PC-3 (cell line): ENCODE data around the gene PDE6C. TPM values are rescaled to one million over a fixed set of nuclear protein-coding genes. Genes with fewer than 3 reads are reported as not detected.

Source experiments
- ATAC-seq: fragments of 200-7000 bp; cut with Tn5 transposase; 2 replicates; pipeline ENCODE4 v1.9.1; 2020; ENCODE audit warnings: mild to moderate bottlenecking, moderate library complexity
- BruUV-seq: library from RNA; stranded (reverse); fragments of 400-500 nt; replicated peaks from 2 replicates; lab custom pipeline; 2021; lab: Mats Ljungman, UMichigan
- CTCF ChIA-PET: fragments of 300-600 bp; sonication (Branson Sonifier 250); formaldehyde crosslinking; loops from one replicate; lab custom pipeline; 2022; ENCODE audit warnings: antibody characterized with exemption; lab: Charles Lee
- POLR2A ChIA-PET: fragments of 300-600 bp; sonication (Branson Sonifier 250); formaldehyde crosslinking; loops from one replicate; lab custom pipeline; 2022; ENCODE audit warnings: antibody characterized with exemption; ENCODE audit not compliant: unreplicated experiment; lab: Charles Lee
- DNase-seq: peaks from one replicate; pipeline ENCODE4 v3.0.0-alpha.2; 2015
- H2AFZ ChIP-seq: fragments of 300-600 bp; sonication (generic); 2 replicates; pipeline ENCODE4 v1.6.0; 2016; ENCODE audit warnings: antibody characterized with exemption, low read length
- H3F3A ChIP-seq: fragments of 300-600 bp; sonication (generic); one replicate; pipeline ENCODE4 v1.6.0; 2017; ENCODE audit warnings: antibody characterized with exemption, low read length, control low read depth, mild to moderate bottlenecking; ENCODE audit not compliant: unreplicated experiment
- H3K27ac ChIP-seq: fragments of 300-600 bp; sonication (generic); 2 replicates; pipeline ENCODE4 v1.5.1; 2016; ENCODE audit warnings: mild to moderate bottlenecking, low read length
- H3K27me3 ChIP-seq: fragments of 300-600 bp; sonication (generic); 2 replicates; pipeline ENCODE4 v1.6.1; 2016; ENCODE audit warnings: low read length, mixed read lengths
- H3K36me3 ChIP-seq: fragments of 300-600 bp; sonication (generic); 2 replicates; pipeline ENCODE4 v1.6.1; 2016; ENCODE audit warnings: low read depth, mixed run types, low read length, mixed read lengths
- H3K4me1 ChIP-seq: fragments of 300-600 bp; sonication (generic); 2 replicates; pipeline ENCODE4 v1.5.1; 2016; ENCODE audit warnings: low read length; ENCODE audit not compliant: insufficient read depth
- H3K4me2 ChIP-seq: fragments of 300-600 bp; sonication (generic); 2 replicates; pipeline ENCODE4 v1.6.0; 2016; ENCODE audit warnings: low read length
- H3K4me3 ChIP-seq: fragments of 300-600 bp; sonication (generic); 2 replicates; pipeline ENCODE4 v1.5.1; 2016; ENCODE audit warnings: mild to moderate bottlenecking, low read length, mixed read lengths
- H3K79me2 ChIP-seq: fragments of 300-600 bp; sonication (generic); 2 replicates; pipeline ENCODE4 v1.6.1; 2017; ENCODE audit warnings: low read length, mixed read lengths
- H3K9ac ChIP-seq: fragments of 300-600 bp; sonication (generic); 2 replicates; pipeline ENCODE4 v1.6.0; 2016; ENCODE audit warnings: mild to moderate bottlenecking, low read length
- H3K9me2 ChIP-seq: fragments of 300-600 bp; sonication (generic); replicated peaks from 2 replicates; pipeline ENCODE4 v1.6.1; 2016; ENCODE audit warnings: mixed run types, low read length, mixed read lengths
- H3K9me3 ChIP-seq: fragments of 300-600 bp; sonication (generic); 2 replicates; pipeline ENCODE4 v1.6.1; 2016; ENCODE audit warnings: low read length, mixed read lengths
- H4K20me1 ChIP-seq: fragments of 300-600 bp; sonication (generic); 2 replicates; pipeline ENCODE4 v1.6.1; 2016; ENCODE audit warnings: low read length, mixed read lengths
- EZH2 ChIP-seq: fragments of 300-600 bp; sonication (generic); IDR thresholded peaks from one replicate; pipeline ENCODE4 v1.6.1; 2017; ENCODE audit warnings: antibody characterized with exemption, mild to moderate bottlenecking, low read length; ENCODE audit not compliant: unreplicated experiment
- EZH2phosphoT487 ChIP-seq: fragments of 300-600 bp; sonication (generic); IDR thresholded peaks from 2 replicates; pipeline ENCODE4 v1.6.1; 2018; ENCODE audit warnings: mild to moderate bottlenecking, antibody characterized with exemption, low read length, borderline replicate concordance
- intact Hi-C: fragments of 100-400 bp; cut with micrococcal nuclease; formaldehyde crosslinking; loops from 2 replicates; pipeline ENCODE4 v1.9.0; 2023
- total RNA-seq: library from RNA; depleted of rRNA; stranded (reverse); fragments of >200 nt; gene quantifications from 2 replicates; pipeline ENCODE4 v1.2.3, GENCODE V29; 2014
- TF ChIP-seq, protein P1 (sequence below): fragments of 300-600 bp; sonication (generic); conservative IDR thresholded peaks from 2 replicates; pipeline ENCODE4 v1.5.1; 2017; ENCODE audit warnings: antibody characterized with exemption, low read depth, mild to moderate bottlenecking, low read length

Gene PDE6C
- total RNA-seq, 1 experiment from 2014 or later = not detected

DNA sequence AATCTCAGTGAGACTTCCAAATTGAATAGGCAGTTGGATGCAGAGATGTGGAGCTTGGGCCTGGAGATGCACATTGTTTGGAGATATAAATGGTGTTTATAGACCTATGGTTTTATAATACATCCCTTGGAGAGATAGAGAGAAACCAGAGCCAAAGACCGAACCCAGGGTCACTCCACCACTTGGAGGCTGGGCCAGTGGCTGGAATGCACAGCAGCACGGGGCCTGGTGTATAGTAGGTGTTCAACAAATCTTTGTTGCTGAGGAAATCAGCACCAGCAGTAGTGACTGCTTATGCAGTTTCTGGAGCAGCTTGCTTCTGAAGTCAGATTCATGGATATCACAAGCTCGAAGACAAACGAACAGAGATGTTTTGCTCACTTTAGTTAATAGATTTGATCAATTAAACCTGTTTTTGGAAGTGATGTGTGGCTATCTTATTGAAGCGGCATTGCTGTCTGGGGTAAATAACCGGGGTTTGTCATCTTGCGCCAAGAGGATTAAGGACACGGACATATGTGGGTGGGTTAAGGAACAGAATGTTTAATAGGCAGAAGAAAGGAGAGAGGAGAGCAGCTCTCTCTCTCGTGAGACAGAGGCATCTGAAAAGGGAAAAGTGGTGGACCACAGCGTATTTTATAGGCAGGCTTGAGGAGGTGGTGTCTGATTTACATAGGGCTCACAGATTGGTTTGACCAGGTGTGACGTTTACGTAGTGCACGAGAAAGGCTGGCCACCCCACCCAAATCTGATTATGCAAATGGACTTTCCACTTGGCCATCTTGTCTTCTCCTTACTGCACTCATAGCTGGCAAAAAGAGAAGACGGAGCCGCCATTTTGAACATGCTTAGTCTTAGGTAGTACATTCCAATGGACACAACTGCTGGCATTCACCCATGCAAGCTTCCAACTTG lies 22.4 kb upstream of the PDE6C start:
- no peaks in the 10 kb centered on the region for H3K79me2 ChIP-seq
- ChIA-PET CTCF (no interaction called here), POLR2A (interaction anchor here (0.6 kb wide), 1 partner anchor 93 kb away, joined by 8 read pairs; no protein-coding TSS in a partner anchor)
- H3K27me3 ChIP-seq = no peaks in the 10 kb centered on the region
- H3K9me3 ChIP-seq = no peaks in the 10 kb centered on the region
- no TSS peak for BruUV-seq
- no peaks in the 10 kb centered on the region for H4K20me1 ChIP-seq
- H2AFZ ChIP-seq = no peak overlapping the region
- H3K4me1 ChIP-seq = peaks cover 6% of the 10 kb centered on the region; the same call in 1 of the 2 replicates
- no peaks in the 10 kb centered on the region for H3K9me2 ChIP-seq
- H3K36me3 ChIP-seq = no peaks in the 10 kb centered on the region
- H3K4me3 ChIP-seq = no peak overlapping the region
- DNase-seq = no peak
- ATAC-seq = no peak
- intact Hi-C loops = no loop called here
- no peaks in the 10 kb centered on the region for H3F3A ChIP-seq
- no peak overlapping the region for H3K9ac ChIP-seq
- TF ChIP-seq EZH2 (no peak), EZH2phosphoT487 (no peak)
- TF ChIP-seq, protein P1, sequence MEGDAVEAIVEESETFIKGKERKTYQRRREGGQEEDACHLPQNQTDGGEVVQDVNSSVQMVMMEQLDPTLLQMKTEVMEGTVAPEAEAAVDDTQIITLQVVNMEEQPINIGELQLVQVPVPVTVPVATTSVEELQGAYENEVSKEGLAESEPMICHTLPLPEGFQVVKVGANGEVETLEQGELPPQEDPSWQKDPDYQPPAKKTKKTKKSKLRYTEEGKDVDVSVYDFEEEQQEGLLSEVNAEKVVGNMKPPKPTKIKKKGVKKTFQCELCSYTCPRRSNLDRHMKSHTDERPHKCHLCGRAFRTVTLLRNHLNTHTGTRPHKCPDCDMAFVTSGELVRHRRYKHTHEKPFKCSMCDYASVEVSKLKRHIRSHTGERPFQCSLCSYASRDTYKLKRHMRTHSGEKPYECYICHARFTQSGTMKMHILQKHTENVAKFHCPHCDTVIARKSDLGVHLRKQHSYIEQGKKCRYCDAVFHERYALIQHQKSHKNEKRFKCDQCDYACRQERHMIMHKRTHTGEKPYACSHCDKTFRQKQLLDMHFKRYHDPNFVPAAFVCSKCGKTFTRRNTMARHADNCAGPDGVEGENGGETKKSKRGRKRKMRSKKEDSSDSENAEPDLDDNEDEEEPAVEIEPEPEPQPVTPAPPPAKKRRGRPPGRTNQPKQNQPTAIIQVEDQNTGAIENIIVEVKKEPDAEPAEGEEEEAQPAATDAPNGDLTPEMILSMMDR = no peak
- H3K27ac ChIP-seq = no peak overlapping the region
- H3K4me2 ChIP-seq = no peak overlapping the region

DNA sequence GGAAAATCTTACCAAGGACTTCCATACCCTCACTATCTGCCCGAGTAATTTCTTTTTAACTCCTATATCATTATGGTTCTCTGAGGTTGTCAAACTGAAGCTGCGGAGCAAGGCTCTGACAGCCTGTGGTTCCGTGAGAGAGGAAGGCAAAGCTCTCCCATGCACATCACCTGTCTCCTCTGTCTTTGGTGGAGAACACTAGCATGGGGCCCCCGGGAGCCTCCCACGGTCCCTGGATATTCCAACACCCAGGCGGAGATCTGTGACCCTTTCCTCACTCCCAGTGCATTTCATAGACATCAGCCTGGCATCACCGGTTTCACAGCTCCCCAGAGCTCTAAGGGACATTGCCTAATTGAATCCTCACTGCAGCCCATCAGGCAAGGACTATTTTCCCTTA lies 21.7 kb upstream of the PDE6C start:
- Histone ChIP-seq H3F3A (no peaks in the 10 kb centered on the region), H3K9ac (no peak overlapping the region), H3K27me3 (no peaks in the 10 kb centered on the region), H3K79me2 (no peaks in the 10 kb centered on the region), H3K36me3 (no peaks in the 10 kb centered on the region), H3K9me2 (no peaks in the 10 kb centered on the region), H4K20me1 (no peaks in the 10 kb centered on the region), H3K9me3 (no peaks in the 10 kb centered on the region), H2AFZ (no peak overlapping the region), H3K4me2 (no peak overlapping the region), H3K4me3 (no peak overlapping the region), H3K4me1 (peaks cover 6% of the 10 kb centered on the region; the same call in 1 of the 2 replicates), H3K27ac (no peak overlapping the region)
- no peak for TF ChIP-seq EZH2
- POLR2A ChIA-PET = no interaction called here
- DNase-seq (no peak), ATAC-seq (no peak)
- intact Hi-C loops = no loop called here
- BruUV-seq = no TSS peak
- CTCF ChIA-PET = no interaction called here

DNA sequence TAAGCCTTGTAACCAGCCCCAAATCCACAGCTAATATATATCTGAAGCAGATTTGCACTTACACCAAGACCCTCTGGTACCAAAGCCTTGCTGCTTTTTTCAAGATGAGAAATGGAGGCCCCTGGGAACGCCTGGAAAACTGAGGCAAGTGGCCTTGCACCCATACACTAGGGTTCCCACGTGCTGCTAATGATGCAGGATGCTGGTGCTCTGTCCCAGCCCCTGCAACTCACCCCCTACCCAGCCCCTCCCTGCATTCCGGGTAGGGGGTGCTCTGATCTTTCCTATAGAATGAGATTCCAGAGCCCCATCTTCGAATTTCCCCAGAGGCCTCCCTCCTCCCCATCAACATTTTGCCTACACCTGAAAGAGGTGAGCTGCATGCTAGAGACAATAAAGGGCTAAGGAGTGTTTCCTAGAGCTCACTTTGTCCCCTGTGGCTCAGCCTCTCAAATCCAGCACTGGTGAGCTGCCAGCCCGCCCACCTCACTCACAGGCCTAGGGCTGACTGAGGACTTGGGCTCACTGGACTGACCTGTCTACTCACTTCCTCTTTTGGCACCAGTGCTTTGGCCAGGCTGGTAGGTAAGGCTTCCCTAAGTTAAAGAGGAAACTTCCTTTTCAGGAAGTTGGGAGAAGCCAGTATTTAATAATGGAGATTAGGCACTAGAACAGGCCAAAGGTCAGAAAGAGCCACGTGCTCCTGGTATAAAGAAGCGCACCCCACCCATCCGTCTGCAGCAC lies 21.1 kb upstream of the PDE6C start:
- no peaks in the 10 kb centered on the region for H4K20me1 ChIP-seq
- no peaks in the 10 kb centered on the region for H3F3A ChIP-seq
- H3K36me3 ChIP-seq = no peaks in the 10 kb centered on the region
- CTCF ChIA-PET = no interaction called here
- intact Hi-C loops = no loop called here
- H3K9me2 ChIP-seq = no peaks in the 10 kb centered on the region
- no peaks in the 10 kb centered on the region for H3K27me3 ChIP-seq
- no peaks in the 10 kb centered on the region for H3K79me2 ChIP-seq
- no peak overlapping the region for H2AFZ ChIP-seq
- DNase-seq (peak; percentile 37), ATAC-seq (peak; percentile 84)
- peaks cover 6% of the 10 kb centered on the region; the same call in 1 of the 2 replicates for H3K4me1 ChIP-seq
- TF ChIP-seq EZH2 (no peak), EZH2phosphoT487 (no peak)
- TF ChIP-seq, protein P1 = no peak
- no peak overlapping the region for H3K4me2 ChIP-seq
- H3K27ac ChIP-seq = no peak overlapping the region
- H3K9ac ChIP-seq = no peak overlapping the region
- BruUV-seq = no TSS peak
- POLR2A ChIA-PET = no interaction called here
- no peak overlapping the region for H3K4me3 ChIP-seq
- no peaks in the 10 kb centered on the region for H3K9me3 ChIP-seq
